Raji (cell line): ENCODE results near the gene CDC42BPB.

ENCODE experiments used
- POLR2A ChIP-seq: IDR thresholded peaks from 2 replicates; pipeline ENCODE4 v1.6.1; 2011; ENCODE audit warnings: low read depth, low read length, control low read depth; ENCODE audit not compliant: insufficient read depth

Gene CDC42BPB, protein sequence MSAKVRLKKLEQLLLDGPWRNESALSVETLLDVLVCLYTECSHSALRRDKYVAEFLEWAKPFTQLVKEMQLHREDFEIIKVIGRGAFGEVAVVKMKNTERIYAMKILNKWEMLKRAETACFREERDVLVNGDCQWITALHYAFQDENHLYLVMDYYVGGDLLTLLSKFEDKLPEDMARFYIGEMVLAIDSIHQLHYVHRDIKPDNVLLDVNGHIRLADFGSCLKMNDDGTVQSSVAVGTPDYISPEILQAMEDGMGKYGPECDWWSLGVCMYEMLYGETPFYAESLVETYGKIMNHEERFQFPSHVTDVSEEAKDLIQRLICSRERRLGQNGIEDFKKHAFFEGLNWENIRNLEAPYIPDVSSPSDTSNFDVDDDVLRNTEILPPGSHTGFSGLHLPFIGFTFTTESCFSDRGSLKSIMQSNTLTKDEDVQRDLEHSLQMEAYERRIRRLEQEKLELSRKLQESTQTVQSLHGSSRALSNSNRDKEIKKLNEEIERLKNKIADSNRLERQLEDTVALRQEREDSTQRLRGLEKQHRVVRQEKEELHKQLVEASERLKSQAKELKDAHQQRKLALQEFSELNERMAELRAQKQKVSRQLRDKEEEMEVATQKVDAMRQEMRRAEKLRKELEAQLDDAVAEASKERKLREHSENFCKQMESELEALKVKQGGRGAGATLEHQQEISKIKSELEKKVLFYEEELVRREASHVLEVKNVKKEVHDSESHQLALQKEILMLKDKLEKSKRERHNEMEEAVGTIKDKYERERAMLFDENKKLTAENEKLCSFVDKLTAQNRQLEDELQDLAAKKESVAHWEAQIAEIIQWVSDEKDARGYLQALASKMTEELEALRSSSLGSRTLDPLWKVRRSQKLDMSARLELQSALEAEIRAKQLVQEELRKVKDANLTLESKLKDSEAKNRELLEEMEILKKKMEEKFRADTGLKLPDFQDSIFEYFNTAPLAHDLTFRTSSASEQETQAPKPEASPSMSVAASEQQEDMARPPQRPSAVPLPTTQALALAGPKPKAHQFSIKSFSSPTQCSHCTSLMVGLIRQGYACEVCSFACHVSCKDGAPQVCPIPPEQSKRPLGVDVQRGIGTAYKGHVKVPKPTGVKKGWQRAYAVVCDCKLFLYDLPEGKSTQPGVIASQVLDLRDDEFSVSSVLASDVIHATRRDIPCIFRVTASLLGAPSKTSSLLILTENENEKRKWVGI (N-terminal part only)

DNA sequence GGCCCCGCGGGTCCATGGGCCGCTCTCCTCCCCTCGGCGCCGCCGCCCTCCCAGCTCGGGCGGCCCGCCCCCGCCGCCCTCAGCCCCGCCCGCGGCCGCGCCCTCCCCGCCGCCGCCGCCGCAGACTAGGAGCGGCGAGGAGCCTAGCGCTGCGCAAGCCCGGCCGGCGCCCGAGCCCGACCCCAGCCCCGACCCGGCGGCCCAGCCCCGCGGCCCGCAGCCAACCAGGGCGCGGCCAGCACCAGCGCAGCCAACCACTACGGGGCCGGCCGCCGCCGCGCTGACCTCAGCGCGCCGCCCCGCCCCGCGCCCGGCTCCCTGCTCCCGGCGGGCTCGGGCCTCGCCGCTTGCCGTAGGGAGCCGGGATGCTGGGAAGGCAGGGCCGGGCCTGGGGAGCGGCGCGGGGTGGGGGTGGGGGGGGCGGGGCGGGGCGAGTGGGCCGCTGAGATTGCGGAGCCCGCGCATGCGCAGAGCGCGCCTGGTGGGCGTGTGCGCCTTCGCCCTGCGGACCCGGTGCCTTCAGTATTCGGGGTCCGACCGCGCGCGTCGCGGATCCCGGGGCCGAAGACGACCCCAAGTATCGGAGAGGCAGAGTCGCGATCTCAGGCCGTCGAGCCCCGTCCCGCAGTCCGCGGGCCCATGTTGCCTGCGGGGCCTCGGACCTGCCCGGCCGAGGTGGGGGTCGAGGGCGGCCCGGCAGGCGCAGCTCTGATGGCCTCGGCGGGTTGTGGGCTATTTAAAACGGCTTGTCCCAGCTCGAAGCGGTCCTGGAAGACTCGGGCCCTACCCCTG, at the start of gene CDC42BPB:
Gene CDC42BPB (minus strand): TSS at position 178 of the 792 bp plus-strand sequence. CDS start 376 bp downstream, outside the sequence.
- TF ChIP-seq POLR2A, result no peak

DNA sequence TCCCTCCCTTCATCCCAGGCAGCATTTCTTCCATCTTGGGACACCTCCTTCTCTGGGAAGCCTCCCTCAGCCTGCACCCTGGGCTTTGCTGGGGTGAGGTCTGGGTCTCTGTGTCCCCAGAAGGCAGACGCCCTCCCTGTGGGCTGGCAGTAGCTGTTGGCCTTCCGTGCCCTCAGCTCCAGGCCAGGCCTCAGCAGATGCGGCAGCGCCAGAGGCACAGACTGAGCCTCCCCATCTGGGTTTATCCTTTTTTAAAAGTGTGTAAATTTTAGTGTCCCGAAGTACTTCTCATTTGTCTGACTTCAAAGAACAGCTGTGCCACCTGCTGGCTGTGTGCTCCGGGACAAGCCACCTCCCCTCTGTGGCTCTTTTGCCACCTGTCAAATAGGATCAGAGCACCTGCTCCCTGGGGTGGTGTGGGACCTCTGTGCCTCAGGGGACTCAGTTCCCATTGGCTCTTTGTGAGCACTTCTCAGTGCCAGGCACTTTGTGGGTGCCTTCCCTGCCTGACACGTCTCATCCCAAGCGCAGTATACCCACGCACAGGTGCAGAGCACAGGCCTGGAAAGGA, 48.3 kb upstream of the CDC42BPB start:
- no peak for TF ChIP-seq POLR2A

DNA sequence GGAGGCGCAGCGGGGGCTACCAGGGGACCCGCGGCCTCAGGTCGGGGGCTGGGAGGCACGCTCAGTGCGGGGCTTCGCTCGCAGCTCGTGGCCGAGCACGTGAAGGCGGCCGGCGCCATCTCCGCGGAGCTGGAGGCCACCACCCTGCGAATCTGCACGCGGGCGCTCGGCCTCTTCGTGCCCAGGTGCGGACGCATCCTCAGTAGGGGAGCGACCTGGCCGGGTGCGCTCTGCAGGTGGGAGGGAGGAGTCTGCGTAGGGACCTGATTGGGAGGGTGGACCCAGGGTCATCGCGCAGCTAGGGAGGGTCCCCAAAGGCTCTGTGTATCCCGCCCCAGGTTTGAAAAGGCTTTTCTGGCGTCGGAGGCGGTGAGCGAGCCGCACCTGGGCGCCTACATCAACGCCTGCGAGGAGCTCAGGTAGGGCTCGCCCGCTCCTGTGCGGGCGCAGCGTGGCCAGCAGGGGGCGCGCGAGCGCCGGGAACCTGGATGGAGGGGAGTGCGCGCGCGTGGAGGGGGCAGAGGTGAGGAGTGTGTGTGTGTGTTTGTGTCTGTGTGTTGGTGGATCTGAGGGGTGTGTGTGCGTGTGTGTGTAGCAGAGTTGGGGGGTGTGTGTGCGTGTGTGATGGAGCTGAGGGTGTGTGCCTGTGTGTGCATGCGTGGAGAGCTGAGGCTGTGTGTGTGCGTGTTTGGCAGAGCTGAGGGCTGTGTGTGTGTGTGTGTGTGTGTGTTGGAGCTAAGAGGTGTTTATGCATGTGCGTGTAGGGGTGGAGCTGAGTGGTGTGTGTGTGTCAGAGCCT, 47.5 kb upstream of the CDC42BPB start:
- no peak for TF ChIP-seq POLR2A

DNA sequence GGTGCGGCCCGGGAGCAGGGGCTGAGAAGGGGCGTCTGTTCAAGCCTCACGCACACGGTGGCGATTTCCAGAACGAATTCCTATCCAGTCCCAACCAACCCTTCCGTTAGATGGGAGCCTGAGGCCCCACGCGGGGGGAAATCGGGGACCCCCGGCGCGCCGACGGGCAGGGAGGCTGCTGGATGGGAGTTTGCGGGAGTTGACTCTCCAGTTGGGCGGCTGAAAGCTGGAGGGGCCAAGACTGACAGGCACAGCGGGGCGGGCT, 47.0 kb upstream of the CDC42BPB start:
- no peak for TF ChIP-seq POLR2A

DNA sequence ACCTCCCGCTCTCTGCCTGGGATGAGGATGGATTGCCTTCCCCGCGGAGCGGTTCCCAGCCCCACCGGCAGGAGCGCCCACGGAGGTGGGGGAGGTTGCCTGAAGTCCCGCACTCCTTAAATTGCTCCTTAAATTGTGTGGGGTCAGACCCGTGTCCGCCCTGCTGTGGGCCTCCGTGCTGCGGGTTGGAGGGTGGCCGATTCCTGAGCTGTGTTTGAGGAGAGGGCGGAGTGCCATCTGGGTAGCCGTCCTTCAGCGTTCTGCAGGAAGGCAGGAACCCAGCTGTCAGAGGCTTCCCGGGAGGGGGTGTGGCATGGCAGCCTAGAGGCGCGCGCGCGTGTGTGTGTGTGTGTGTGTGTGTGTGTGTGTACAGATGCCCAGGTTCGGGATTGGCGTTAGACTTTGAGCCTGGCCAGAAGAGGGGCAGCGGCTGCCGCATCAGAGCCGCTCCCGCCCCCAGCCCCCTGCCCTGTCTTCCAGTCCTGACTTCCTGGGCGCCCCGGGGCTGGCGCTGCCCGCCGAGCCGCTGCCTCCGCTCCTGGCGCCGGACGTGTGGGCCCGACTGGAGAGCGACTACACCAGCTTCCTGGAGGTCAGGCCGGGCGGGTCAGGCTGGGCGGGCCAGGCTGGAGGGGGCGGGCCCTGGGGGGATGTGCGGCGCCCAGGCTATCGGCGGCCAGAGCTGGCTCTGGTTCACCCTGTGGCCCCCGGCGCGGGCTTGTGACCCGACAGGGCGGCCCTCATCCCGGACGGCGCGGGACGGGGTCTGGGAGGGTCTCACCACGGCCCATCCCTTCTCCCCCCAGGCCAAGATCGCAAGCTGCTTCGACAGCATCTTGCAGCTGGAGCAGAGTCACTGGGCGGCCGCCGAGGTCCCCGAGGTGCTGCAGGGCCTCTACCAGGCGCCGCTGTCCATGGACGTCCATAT, 46.4 kb upstream of the CDC42BPB start:
- TF ChIP-seq POLR2A, result no peak

DNA sequence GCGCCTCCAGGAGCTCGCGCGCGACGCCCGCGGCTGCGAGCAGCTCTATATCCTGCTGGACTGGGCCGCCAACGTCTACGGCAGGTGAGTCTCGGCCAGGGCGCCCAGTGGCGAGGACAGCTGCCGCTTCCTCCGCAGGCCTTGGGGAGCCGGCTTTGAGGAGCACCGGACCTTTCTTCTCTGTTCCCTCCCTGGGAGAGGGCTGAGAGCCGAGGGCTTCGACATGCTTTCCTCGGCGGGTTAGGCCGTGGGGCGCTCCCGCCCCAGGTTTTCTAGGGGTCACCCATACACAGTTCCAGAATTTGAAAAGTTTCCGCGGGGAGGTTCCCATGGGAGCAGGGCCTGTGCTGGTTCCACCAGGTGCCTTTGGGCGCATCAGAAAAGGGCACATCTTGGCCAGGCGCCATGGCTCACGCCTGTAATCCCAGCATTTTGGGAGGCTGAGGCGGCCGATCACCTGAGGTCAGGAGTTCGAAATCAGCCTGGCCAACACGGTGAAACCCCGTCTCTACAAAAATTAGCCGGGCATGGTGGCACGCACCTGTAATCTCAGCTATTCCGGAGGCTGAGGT, 45.4 kb upstream of the CDC42BPB start:
- no peak for TF ChIP-seq POLR2A

DNA sequence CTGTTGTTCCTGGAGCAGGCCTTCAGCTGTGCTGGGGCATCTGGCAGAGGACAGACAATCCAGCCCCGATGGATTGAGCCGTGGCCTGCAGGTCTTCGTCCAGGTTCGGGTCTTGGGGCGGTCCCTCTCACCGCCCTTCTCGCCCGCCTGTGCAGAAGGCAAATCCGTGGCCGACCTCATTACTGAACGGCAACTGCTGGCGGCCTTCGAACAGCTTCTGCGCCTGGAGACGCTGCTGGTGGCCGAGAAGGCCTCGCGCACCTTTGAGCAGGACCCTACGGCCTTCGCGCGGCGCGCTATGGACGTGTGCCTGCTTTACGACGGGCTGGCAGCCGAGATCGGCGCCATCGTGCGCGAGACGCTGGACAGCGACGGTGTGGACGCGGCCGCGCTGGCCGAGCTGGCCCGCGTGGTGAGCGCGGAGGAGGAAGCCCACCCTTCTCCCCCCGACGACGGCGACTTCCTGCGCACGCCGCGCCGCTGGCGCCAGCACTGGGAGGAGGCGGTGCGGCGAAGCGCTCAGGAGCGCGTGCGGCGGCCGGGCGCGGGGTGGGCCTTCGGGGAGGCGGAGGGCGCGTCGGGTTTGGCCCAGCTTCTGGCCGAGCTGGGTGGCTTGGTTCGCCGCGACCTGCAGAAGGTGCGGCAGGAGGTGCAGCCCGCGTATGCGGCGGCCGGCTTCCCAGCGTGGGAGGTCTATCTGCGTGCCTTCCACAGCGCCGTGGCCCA, 44.8 kb upstream of the CDC42BPB start:
- TF ChIP-seq POLR2A, result no peak

DNA sequence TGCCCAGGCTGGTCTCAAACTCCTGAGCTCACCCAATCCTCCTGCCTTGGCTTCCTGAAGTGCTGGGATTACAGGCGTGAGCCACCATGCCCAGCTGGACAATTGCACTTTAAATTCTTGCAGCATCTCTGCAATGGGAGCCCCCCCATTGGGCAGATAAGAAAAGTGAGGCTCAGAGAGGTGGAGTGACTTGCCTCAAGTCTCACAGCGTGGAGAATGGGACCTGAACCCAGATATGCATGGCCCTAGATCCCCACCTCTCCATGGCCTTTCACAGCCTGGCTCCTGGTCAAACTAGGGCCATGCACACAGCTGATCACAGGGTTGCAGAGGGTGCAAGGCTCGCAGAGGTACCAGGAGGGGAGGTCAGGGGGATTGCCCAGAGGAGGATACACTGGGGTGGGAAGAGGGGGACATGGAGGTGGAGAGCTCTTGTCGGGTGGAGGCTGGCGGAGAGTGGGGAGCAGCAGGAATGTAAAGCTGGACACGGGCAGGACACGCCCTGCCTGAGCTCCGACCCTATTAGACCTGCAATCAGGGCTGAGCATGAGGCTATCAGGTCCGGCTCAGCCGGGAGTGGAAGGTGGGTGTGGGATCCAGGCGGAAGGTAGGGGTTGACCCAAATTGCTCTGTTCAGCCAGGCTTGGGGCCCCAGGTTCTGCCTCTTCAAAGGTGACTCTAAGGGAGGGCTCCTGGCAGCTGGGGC, 44.1 kb upstream of the CDC42BPB start:
- TF ChIP-seq POLR2A, result no peak

DNA sequence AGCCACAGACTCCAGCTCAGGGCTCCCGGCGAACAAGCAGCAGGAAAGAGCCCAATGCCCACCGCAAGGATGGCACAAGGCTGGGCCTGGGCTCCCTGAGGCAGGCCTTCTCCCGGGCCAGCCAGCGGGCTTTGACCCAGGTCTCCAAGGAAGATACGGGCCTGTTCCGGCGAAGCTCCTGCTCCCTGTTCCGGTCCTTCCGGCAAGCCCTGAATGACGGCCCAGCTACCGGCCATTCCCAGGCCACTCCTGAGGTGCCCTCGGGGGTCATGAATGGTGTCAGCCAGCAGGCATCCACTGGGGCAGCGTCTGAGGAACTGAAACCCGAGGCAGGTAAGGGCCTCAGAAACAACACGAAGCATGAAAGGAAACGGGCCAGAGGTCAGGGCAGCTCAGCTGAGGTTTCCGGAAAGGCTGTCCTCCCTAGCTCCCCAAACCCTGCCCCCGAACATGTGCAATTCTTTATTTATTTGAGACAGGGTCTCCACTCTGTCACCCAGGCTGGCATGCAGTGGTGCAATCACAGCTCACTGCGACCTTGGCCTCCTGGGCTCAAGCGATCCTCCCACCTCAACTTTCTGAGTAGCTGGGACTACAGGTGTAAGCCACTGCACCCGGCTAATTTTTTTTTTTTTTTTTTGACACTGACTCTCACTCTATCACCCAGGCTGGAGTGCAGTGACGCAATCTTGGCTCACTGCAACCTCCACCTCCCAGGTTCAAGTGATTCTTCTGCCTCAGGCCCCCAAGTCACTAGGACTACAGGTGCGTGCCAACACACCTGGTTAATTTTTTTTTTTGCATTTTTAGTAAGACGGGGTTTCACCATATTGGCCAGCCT, 43.2 kb upstream of the CDC42BPB start:
- no peak for TF ChIP-seq POLR2A

DNA sequence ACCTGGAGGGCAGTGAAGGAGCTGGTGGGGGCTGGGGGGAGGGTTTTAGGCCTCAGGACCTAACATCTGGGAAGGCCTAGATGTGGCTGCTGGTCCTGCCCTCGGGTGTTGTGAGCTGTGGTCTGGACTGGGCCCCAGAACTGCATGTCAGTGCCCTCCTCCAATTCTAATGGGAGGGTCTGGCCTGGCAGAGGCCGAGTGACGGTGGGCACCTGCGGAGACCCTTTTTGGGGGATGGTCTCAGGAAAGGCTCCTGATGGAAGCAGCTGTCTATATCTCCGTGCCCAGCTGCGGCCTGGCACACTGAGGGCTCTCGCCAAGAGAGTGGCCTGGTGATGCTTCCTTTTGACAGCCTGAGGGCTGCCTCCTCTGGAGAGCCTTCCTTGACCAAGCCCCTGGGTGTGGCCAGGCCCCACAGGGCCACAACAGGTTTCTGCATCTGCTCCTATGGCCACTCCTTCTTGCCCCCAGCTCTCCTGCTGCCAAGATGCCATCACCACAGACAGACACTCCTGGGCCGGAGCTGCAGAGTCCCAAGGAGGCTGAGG, 42.5 kb upstream of the CDC42BPB start:
- no peak for TF ChIP-seq POLR2A
